ENCODE data around the gene CD14.
A peak's percentile ranks its signal among the peaks of the same experiment; 100 is the strongest.
"Not testable (repeated sequence)": the region's sequence is repeated elsewhere in the genome, so short reads cannot be mapped to it uniquely, and the experiment has no call there.

Gene CD14

GRCh38 chr5:140633021-140633471 lies at the start of gene CD14:
Gene CD14, minus strand, starts transcription at chr5:140633175. Its CDS starts 104 bp downstream, at chr5:140633071.
- ATAC-seq: peak; percentile 14
- peak; percentile 39 for DNase-seq

GRCh38 chr5:140678993-140679392 lies 46.0 kb upstream of the CD14 start:
- no peak for DNase-seq
- no peak for ATAC-seq

GRCh38 chr5:140677947-140678346 lies 45.0 kb upstream of the CD14 start:
- no peak for DNase-seq
- ATAC-seq: no peak

- ATAC-seq: no peak
- no peak for DNase-seq
These were observed 41.7 kb upstream of the CD14 start for GRCh38 chr5:140674629-140675028.

- DNase-seq (no peak), ATAC-seq (no peak)
These were observed 41.2 kb upstream of the CD14 start for GRCh38 chr5:140674211-140674610.

GRCh38 chr5:140673187-140673976 lies 40.4 kb upstream of the CD14 start, which contains the start of gene DND1:
Gene DND1, minus strand, starts transcription at chr5:140673576. Its CDS starts 34 bp downstream, at chr5:140673542.
- no peak for DNase-seq
- ATAC-seq: peak; percentile 4

- ATAC-seq (peak; percentile 7), DNase-seq (peak; percentile 21)
These were observed 39.6 kb upstream of the CD14 start for GRCh38 chr5:140672455-140673186.

GRCh38 chr5:140671472-140672125 lies 38.6 kb upstream of the CD14 start:
- ATAC-seq (no peak), DNase-seq (no peak)

GRCh38 chr5:140671035-140671434 lies 38.1 kb upstream of the CD14 start:
- not testable (repeated sequence) for DNase-seq, ATAC-seq

- DNase-seq: peak; percentile 97
- peak; percentile 96 for ATAC-seq
These were observed 31.6 kb upstream of the CD14 start, which contains the start of gene WDR55 for GRCh38 chr5:140664359-140665119. Gene WDR55, plus strand, starts transcription at chr5:140664904. Its CDS starts 9 bp downstream, at chr5:140664913.

GRCh38 chr5:140664030-140664358 lies 31.0 kb upstream of the CD14 start:
- DNase-seq (no peak), ATAC-seq (no peak)

- ATAC-seq, DNase-seq: not testable (repeated sequence)
These were observed 27.4 kb upstream of the CD14 start for GRCh38 chr5:140660371-140660770.

- ATAC-seq: no peak
- DNase-seq: no peak
These were observed 25.9 kb upstream of the CD14 start for GRCh38 chr5:140658870-140659269.

- no peak for DNase-seq
- ATAC-seq: no peak
These were observed 14.1 kb upstream of the CD14 start for GRCh38 chr5:140647042-140647419.

GRCh38 chr5:140642718-140643117 lies 9.7 kb upstream of the CD14 start:
- DNase-seq (no peak), ATAC-seq (no peak)

GRCh38 chr5:140641716-140642115 lies 8.7 kb upstream of the CD14 start:
- DNase-seq: no peak
- no peak for ATAC-seq

GRCh38 chr5:140639148-140639981 lies 6.4 kb upstream of the CD14 start, which contains the start of gene TMCO6:
Gene TMCO6, plus strand, starts transcription at chr5:140639451. Its CDS starts 77 bp downstream, at chr5:140639528.
- peak; percentile 93 for ATAC-seq
- DNase-seq: peak; percentile 99

GRCh38 chr5:140638898-140639147 lies 5.8 kb upstream of the CD14 start:
- ATAC-seq, DNase-seq: not testable (repeated sequence)

- DNase-seq (no peak), ATAC-seq (no peak)
These were observed 4.6 kb upstream of the CD14 start for GRCh38 chr5:140637371-140638100.
